HG03280 (cell line): Measurements from ENCODE around the gene PPP3CA.

ENCODE experiments used
- ATAC-seq: cut with Tn5 transposase; IDR thresholded peaks from one replicate; pipeline ENCODE4 v1.9.1; 2021; ENCODE audit warnings: mild to moderate bottlenecking, moderate library complexity; ENCODE audit not compliant: unreplicated experiment

Gene PPP3CA

GRCh38 chr4:100977746-100978397, 369.5 kb downstream of the PPP3CA start:
- ATAC-seq = no peak

GRCh38 chr4:100977274-100977673, 370.1 kb downstream of the PPP3CA start:
- ATAC-seq = no peak
